ENCODE measurements around the gene MUC7.
"Not testable (repeated sequence)": the region's sequence is repeated elsewhere in the genome, so short reads cannot be mapped to it uniquely, and the experiment has no call there.

Gene MUC7

DNA sequence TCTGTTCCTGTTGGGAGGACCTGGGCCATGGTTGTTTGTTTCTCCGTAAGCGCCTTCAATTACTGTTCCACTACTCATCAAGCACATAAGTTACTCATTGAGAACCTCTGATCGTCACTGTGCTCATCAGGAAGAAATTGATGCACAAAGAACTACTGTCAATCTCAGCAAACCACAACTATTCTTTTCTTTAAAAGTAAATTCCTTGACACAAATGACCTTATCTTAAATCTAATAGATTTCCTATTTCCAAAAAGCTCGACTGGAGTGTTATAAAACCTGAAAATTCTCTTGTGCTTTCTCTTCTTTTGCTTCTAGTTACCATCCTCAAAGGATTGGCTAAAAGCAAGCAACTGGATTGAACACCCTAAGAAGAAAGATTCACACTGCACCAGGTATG lies at the start of gene MUC7:
MUC7 (plus strand) TSS at position 301 of the 400 bp plus-strand sequence. CDS start 1,825 bp downstream, outside the sequence.
- no peak for DNase-seq

DNA sequence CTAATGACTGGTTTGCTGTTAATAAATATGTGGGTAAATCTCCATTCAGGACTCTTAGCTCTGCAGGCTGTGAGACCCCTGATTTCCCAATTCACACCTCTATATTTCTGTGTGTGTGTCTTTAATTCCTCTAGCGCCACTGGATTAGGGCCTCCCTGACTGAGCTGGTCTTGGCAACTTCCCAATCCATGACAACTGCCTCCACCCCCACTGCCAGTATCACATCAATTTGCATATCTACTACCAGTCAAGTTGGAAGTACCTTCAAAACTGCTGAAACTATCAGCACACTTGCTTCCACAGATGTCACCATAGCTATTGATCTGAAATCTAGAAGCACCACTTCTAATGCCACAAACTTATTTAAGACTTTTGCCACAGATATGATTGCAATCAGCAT lies 46.7 kb upstream of the MUC7 start:
- no peak for DNase-seq

DNA sequence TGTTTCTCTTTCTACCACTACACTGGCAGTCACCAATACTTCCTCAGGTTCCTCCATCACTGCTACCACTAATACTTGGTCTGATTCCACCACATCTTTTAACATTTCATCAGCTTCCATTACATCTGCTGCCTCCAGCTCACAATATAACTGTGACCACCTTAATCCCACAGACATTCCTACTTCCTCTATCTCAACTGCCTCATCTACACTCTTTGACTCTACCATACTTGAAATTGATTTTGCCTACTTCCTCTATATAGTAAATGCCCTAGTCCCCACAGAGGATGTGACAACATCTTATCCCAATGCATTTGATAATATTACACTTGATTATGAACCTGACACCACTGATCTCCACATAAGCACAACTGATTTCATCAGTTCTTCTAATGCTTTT lies 45.2 kb upstream of the MUC7 start:
- DNase-seq, result no peak

DNA sequence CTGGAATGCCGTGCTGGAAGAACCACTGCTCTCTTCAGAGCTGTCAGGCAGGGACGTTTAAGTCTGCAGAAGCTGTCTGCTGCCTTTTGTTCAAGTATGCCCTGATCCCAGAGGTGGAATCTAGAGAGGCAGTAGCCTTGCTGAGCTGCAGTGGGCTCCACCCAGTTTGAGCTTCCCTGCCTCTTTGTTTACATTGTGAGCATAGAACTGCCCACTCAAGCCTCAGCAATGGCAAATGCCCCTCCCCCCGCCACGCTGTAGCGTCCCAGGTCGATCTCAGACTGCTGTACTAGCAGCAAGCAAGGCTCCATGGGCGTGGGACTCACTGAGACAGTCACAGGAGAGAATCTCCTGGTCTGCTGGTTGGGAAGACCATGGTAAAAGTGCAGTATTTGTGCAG lies 34.8 kb upstream of the MUC7 start:
- DNase-seq, result no peak

GRCh38 chr4:70442474-70442873 lies 29.5 kb upstream of the MUC7 start:
- DNase-seq, result no peak

DNA sequence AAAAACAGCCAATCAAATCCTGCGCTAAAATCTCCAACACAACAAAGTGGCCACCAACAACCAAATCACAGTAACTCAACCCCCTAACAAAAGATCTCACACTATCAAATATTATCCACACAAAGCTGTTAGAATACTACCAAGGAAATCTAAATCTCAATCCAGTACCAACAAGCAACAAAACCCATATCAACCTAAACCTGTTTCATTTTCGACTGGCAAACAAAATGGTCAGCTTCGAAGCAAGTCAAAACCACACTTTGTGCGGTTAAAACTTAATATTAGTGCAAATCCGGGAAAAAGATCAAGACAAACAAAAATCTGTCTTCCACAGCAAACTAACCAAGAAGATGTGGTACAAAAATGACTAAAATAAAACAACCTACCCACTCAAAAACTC lies 28.7 kb upstream of the MUC7 start:
- DNase-seq, result no peak

DNA sequence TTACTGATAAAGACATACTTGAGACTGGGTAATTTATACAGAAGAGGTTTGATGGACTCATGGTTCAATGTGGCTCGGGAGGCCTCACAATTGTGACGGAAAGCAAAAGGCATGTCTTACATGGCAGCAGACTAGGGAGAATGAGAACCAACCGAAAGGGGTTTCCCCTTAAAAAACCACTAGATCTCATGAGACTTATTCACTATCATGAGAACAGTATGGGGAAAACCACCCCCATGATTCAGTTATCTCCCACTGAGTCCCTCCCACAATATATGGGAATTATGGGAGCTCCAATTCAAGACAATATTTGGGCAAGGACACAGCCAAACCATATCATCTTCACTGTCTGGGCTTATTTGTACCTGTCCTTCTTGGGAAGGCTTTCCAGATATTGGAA lies 22.8 kb upstream of the MUC7 start:
- no peak for DNase-seq

- no peak for DNase-seq
Measured at GRCh38 chr4:70452946-70453345, 19.1 kb upstream of the MUC7 start.

- DNase-seq, result no peak
Measured at GRCh38 chr4:70463335-70463734, 8.7 kb upstream of the MUC7 start.

GRCh38 chr4:70473679-70474078 lies 1.7 kb downstream of the MUC7 start:
- DNase-seq, result no peak

DNA sequence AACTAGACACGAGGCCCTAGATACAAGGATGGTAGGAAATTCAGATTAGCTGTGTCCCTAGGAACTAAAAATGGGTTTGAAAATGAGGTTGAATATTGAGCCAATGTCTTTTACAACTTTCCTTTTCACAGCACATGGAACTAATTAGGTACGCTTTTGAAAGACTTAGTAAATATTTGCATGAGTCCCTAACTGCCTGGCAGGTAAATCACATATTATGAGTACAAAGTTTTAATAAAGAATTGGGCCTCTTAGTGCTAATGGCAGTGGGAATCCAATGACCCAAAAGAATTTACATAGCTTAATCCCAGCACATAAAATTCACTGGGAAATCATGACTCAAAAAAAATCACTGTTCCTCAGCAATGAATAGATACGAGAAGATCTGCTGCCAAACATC lies 16.8 kb downstream of the MUC7 start:
- DNase-seq, result peak; percentile 21

DNA sequence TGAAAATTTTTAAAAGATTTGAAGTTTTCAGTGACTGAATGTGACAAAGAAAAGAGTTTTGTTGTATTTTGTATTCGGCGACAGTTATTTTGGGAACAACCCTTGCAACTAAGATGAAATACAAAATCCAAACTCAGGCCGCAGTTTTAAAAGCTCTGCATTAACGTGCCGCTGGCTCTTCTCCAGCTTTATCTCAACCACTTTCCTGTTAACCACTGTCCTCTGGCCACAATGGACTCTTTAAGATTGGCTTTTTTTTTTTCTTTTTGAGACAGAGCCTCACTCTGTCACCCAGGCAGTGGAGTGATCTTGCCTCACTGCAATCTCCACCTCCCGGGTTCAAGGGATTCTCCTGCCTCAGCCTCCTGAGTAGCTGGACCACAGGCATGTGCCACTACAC lies 24.2 kb downstream of the MUC7 start:
- no peak for DNase-seq

GRCh38 chr4:70501838-70502237 lies 29.8 kb downstream of the MUC7 start:
- not testable (repeated sequence) for DNase-seq

GRCh38 chr4:70504733-70505132 lies 32.7 kb downstream of the MUC7 start:
- no peak for DNase-seq

DNA sequence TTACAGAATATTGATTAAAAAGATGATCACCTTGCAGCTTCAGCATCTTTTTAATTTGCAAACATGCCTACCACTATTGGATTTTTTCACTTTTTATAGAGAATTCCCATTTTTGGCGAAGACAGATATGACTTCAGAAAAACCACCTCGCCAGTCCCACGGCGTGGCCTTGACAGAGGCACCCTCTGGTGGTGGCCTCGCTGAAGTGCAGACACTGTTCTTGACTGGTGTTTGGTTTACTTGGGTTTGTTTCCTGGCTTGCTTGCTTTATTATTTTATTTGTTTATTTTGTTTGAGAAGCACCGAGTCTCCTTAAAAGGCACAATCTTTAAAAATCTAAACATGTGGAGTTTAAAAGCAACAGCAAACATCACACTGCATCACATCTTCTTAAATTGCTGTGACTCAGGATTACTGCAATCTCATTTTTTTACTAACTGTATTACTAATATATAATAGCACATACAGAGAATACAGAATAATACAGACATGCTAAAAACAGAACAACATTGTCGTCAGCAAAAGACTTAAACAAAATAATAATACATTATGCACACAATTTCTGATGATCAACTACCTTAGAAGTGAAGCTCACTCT lies 33.3 kb downstream of the MUC7 start:
- peak; percentile 43 for DNase-seq

DNA sequence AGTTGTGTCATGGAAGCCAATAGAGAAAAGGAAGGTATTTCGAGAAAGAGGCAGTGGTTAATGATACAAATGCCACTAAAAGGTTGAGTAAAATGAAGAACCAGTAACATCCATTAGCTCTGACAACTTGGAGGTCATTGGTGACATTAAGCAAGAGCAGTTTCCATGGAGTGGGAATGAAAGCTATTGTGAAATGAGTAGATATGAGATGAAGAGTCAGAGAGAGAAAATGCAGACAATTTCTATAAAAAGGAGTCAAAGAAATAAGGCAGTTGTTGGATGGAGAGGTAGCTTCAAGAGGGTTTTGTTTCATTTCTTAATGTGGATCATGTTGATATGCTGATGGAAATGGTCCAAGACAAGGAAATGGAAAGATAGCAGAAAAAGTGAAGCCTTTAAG lies 36.8 kb downstream of the MUC7 start:
- DNase-seq, result no peak

- DNase-seq, result no peak
Measured at GRCh38 chr4:70511365-70511764, 39.4 kb downstream of the MUC7 start.

DNA sequence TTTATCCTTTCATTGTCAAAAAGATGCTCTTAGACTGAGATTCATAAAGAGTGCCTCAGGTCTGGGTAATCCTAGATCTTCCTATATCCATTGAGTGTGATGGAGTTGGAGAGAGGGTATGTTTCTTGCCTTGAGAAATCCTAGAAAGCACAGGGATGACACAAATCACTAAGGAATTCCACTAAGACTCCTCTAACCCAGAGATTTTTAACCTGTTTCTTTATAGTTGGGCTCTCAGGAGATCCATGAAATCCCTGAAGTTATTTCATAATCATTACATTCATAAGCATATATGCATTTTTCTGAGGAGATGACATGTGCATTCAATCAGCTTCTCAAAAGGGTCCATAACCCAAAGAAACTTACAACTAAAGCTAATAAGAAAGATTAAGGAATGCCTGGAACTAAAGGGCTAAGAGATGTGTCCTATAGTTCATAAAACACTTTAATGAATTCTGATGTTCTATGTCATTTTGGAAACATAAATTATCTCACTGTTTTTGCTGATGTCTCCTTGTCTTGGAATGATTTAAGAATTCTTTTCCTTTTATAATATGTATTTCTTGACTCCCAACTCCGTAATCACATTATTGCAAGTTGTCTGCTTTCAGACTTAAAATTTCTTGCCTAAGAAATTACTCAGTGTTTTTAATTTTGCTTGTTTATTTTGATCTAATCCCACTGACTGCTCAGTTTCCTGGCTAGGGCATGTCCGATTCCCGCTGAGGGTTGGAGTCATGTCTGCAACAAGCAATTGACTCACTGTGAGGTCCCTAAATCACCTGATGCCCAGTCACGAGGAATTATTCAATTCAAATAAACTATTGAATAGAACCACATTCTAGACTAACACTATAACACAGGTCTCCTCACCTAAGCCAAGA lies 43.6 kb downstream of the MUC7 start:
- DNase-seq, result no peak

GRCh38 chr4:70518269-70518668 lies 46.3 kb downstream of the MUC7 start, which contains the start of gene AMTN:
AMTN (plus strand) TSS chr4:70518569; CDS start chr4:70518778, 209 bp downstream.
- no peak for DNase-seq

DNA sequence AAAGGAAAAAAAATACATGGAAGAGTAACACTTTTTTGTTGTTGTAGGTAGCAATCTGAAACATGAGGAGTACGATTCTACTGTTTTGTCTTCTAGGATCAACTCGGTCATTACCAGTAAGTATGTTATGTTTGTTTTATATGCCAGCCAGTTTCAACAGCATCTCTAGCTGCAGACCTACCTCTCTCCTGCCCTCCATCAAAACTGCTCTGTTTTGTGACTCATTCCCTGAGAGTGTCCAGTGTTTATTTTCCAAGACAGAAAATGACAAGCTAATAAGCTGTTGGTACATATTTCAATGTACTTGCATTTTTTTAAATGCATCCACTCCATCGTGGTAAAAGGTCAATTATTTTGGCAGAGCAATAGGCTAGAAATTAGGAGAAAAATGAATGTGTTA lies 46.7 kb downstream of the MUC7 start:
- DNase-seq, result no peak

- no peak for DNase-seq
Measured at GRCh38 chr4:70522626-70523025, 50.6 kb downstream of the MUC7 start.

DNA sequence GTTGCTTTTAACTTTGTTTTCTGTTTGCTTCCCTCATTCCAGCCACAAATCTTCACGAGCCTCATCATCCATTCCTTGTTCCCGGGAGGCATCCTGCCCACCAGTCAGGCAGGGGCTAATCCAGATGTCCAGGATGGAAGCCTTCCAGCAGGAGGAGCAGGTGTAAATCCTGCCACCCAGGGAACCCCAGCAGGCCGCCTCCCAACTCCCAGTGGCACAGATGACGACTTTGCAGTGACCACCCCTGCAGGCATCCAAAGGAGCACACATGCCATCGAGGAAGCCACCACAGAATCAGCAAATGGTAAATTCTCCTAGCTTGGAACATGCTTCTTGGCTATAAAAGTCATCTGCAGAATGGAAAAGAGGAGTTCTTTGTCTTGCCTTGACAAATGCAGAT lies 59.0 kb downstream of the MUC7 start:
- DNase-seq, result no peak

DNA sequence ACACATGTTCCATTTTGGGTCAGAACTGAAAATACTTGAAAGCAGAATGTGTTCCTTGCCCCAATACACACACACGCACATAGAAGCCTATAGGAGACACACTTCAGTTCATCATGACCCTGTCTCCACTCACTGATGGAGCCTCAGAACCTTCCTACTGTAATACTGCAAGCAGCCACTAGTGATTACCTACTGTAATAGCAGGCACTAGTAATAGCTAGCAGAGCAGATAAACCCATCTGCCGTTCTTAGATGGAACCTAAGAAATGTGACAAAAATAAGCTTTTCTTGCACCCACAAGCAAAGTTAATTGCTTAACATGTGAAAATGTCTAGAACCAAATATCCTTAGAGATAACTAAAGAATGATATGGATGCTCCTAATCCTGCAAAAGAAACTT lies 60.0 kb downstream of the MUC7 start:
- DNase-seq, result no peak
